Activated CD8-positive, alpha-beta T cell treated with anti-CD3 and anti-CD28 coated beads for 36 hours (primary cell): ENCODE data around the gene HORMAD2. TPM values are rescaled to one million over a fixed set of nuclear protein-coding genes. Genes with fewer than 3 reads are reported as not detected.

Experiments used
- ATAC-seq: fragments of 200-7000 bp; cut with Tn5 transposase; one replicate; pipeline ENCODE4 v1.10.0; 2021; ENCODE audit warnings: mild to moderate bottlenecking, moderate library complexity
- CTCF ChIA-PET: fragments of 350-600 bp; sonication (Branson Sonifier 250); formaldehyde crosslinking; loops from one replicate; lab custom pipeline; 2021; ENCODE audit warnings: antibody characterized with exemption; lab: Charles Lee
- POLR2A ChIA-PET: fragments of 350-600 bp; sonication (Branson Sonifier 250); formaldehyde crosslinking; loops from one replicate; lab custom pipeline; 2021; ENCODE audit warnings: antibody characterized with exemption; lab: Charles Lee
- DNase-seq: peaks from one replicate; pipeline ENCODE4 v3.0.0-alpha.2; 2020
- H3K27ac Mint-ChIP-seq: one replicate; pipeline ENCODE4 v1.8.0; 2021; ENCODE audit warnings: mild to moderate bottlenecking, mixed read lengths
- H3K27me3 Mint-ChIP-seq: one replicate; pipeline ENCODE4 v1.8.0; 2021; ENCODE audit warnings: mixed read lengths
- H3K36me3 Mint-ChIP-seq: one replicate; pipeline ENCODE4 v1.8.0; 2021; ENCODE audit warnings: low read depth, mixed read lengths
- H3K4me1 Mint-ChIP-seq: one replicate; pipeline ENCODE4 v1.8.0; 2021; ENCODE audit warnings: low read depth, mixed read lengths
- H3K4me3 Mint-ChIP-seq: one replicate; pipeline ENCODE4 v1.8.0; 2021; ENCODE audit warnings: mild to moderate bottlenecking, moderate library complexity, mixed read lengths
- H3K9me3 Mint-ChIP-seq: one replicate; pipeline ENCODE4 v1.8.0; 2021; ENCODE audit warnings: mixed read lengths
- CTCF ChIP-seq: fragments of 200-600 bp; IDR thresholded peaks from one replicate; pipeline ENCODE4 v1.8.0; 2022; ENCODE audit warnings: antibody characterized with exemption, mild to moderate bottlenecking
- intact Hi-C: fragments of 100-400 bp; cut with micrococcal nuclease; formaldehyde crosslinking; loops from one replicate; pipeline ENCODE4 v1.10.0; 2022
- total RNA-seq, 2 experiments: library from RNA; stranded (reverse); gene quantifications; one replicate each; pipeline ENCODE4 v1.2.3, GENCODE V29; 2021

Gene HORMAD2
- total RNA-seq: not detected

GRCh38 chr22:30079952-30080533 lies at the start of gene HORMAD2:
TSS of gene HORMAD2 (plus strand) at chr22:30080464. CDS start at chr22:30093953, 13,489 bp downstream.
- ChIA-PET CTCF (interaction anchor here (1.1 kb wide), 1 partner anchor 9 kb away, joined by 4 read pairs; no protein-coding TSS in a partner anchor), POLR2A (no interaction called here)
- Mint-ChIP-seq H3K36me3 (no peaks in the 10 kb centered on the region), H3K4me1 (peaks cover 10% of the 10 kb centered on the region), H3K27me3 (peaks cover 12% of the 10 kb centered on the region), H3K4me3 (no peak within 1 kb of the TSS), H3K27ac (no peak within 1 kb of the TSS), H3K9me3 (no peaks in the 10 kb centered on the region)
- DNase-seq: no peak
- TF ChIP-seq CTCF: no peak
- intact Hi-C loops: loop anchor here (10.0 kb wide), 1 partner anchor 455 kb away; no protein-coding TSS in a partner anchor
- ATAC-seq: no peak

- Mint-ChIP-seq H3K9me3 (no peaks in the 10 kb centered on the region), H3K4me1 (no peaks in the 10 kb centered on the region), H3K4me3 (no peak overlapping the region), H3K27me3 (no peaks in the 10 kb centered on the region), H3K36me3 (peaks cover 6% of the 10 kb centered on the region), H3K27ac (no peak overlapping the region)
- CTCF ChIA-PET: interaction anchor here (3.0 kb wide), 1 partner anchor 26 kb away, joined by 13 read pairs; no protein-coding TSS in a partner anchor
- POLR2A ChIA-PET: no interaction called here
- no peak for DNase-seq
- intact Hi-C loops: no loop called here
- no peak for TF ChIP-seq CTCF
- ATAC-seq: no peak
Measured at GRCh38 chr22:30031328-30031727, 48.9 kb upstream of the HORMAD2 start.

- TF ChIP-seq CTCF: no peak
- H3K4me3 Mint-ChIP-seq: no peak overlapping the region
- H3K27me3 Mint-ChIP-seq: no peaks in the 10 kb centered on the region
- intact Hi-C loops: no loop called here
- no peak for ATAC-seq
- ChIA-PET POLR2A (no interaction called here), CTCF (interaction anchor here (3.0 kb wide), 1 partner anchor 27 kb away, joined by 13 read pairs; no protein-coding TSS in a partner anchor)
- H3K36me3 Mint-ChIP-seq: peaks cover 2% of the 10 kb centered on the region
- no peaks in the 10 kb centered on the region for H3K4me1 Mint-ChIP-seq
- no peak overlapping the region for H3K27ac Mint-ChIP-seq
- no peak for DNase-seq
- H3K9me3 Mint-ChIP-seq: no peaks in the 10 kb centered on the region
Measured at GRCh38 chr22:30031764-30032455, 48.4 kb upstream of the HORMAD2 start.

GRCh38 chr22:30033137-30033536 lies 47.1 kb upstream of the HORMAD2 start:
- Mint-ChIP-seq H3K4me3 (no peak overlapping the region), H3K27ac (no peak overlapping the region), H3K4me1 (no peaks in the 10 kb centered on the region), H3K9me3 (no peaks in the 10 kb centered on the region), H3K27me3 (no peaks in the 10 kb centered on the region), H3K36me3 (no peaks in the 10 kb centered on the region)
- DNase-seq (no peak), ATAC-seq (no peak)
- ChIA-PET POLR2A (interaction anchor here (0.7 to 1.2 kb wide), 2 partner anchors 57 to 314 kb away, joined by 3 read pairs; partner anchors contain the start of gene CABP7), CTCF (interaction anchor here (1.4 to 3.0 kb wide), 2 partner anchors 28 to 55 kb away, joined by 7 to 13 read pairs; no protein-coding TSS in a partner anchor)
- no peak for TF ChIP-seq CTCF
- intact Hi-C loops: no loop called here

GRCh38 chr22:30033901-30034300 lies 46.4 kb upstream of the HORMAD2 start:
- DNase-seq (no peak), ATAC-seq (no peak)
- no peak for TF ChIP-seq CTCF
- H3K4me1 Mint-ChIP-seq: no peaks in the 10 kb centered on the region
- ChIA-PET CTCF (interaction anchor here (1.4 kb wide), 1 partner anchor 55 kb away, joined by 7 read pairs; no protein-coding TSS in a partner anchor), POLR2A (interaction anchor here (0.7 to 1.2 kb wide), 2 partner anchors 58 to 314 kb away, joined by 3 read pairs; partner anchors contain the start of gene CABP7)
- no peak overlapping the region for H3K4me3 Mint-ChIP-seq
- intact Hi-C loops: no loop called here
- no peaks in the 10 kb centered on the region for H3K9me3 Mint-ChIP-seq
- H3K27me3 Mint-ChIP-seq: no peaks in the 10 kb centered on the region
- no peaks in the 10 kb centered on the region for H3K36me3 Mint-ChIP-seq
- no peak overlapping the region for H3K27ac Mint-ChIP-seq
